Measurements from ENCODE around the gene NPC1L1.

Gene NPC1L1

GRCh38 chr7:44473295-44473694 lies 67.8 kb downstream of the NPC1L1 start:
- no peak for DNase-seq (ENCODE audit: low read depth, low spot score)

GRCh38 chr7:44472843-44473242 lies 68.3 kb downstream of the NPC1L1 start:
- no peak for DNase-seq (ENCODE audit: low read depth, low spot score)

- DNase-seq (ENCODE audit: low read depth, low spot score) = no peak
Observed at GRCh38 chr7:44471850-44472249, 69.3 kb downstream of the NPC1L1 start.

GRCh38 chr7:44471436-44471835 lies 69.7 kb downstream of the NPC1L1 start:
- DNase-seq (ENCODE audit: low read depth, low spot score) = no peak

- DNase-seq (ENCODE audit: low read depth, low spot score) = no peak
Observed at GRCh38 chr7:44470628-44471245, 70.4 kb downstream of the NPC1L1 start.

GRCh38 chr7:44470135-44470479 lies 71.0 kb downstream of the NPC1L1 start:
- DNase-seq (ENCODE audit: low read depth, low spot score) = no peak

GRCh38 chr7:44469461-44470134 lies 71.5 kb downstream of the NPC1L1 start:
- DNase-seq (ENCODE audit: low read depth, low spot score) = no peak

- no peak for DNase-seq (ENCODE audit: low read depth, low spot score)
Observed at GRCh38 chr7:44467217-44467548, 73.9 kb downstream of the NPC1L1 start.

GRCh38 chr7:44466300-44467216 lies 74.6 kb downstream of the NPC1L1 start:
- DNase-seq (ENCODE audit: low read depth, low spot score) = no peak

GRCh38 chr7:44465490-44465889 lies 75.6 kb downstream of the NPC1L1 start:
- no peak for DNase-seq (ENCODE audit: low read depth, low spot score)

GRCh38 chr7:44463169-44463808 lies 77.8 kb downstream of the NPC1L1 start:
- no peak for DNase-seq (ENCODE audit: low read depth, low spot score)
